ENCODE results near the gene UBAC2. TPM values are rescaled to one million over a fixed set of nuclear protein-coding genes. Genes with fewer than 3 reads are reported as not detected.

The UBAC2 gene
- total RNA-seq, 1 donor: 45.3 TPM

- DNase-seq (ENCODE audit: low read depth): no peak
- TF ChIP-seq CTCF (IDR thresholded peaks at IDR 0.05; ENCODE audit: insufficient read depth, low read depth, low read length): no peak
- H3K4me3 ChIP-seq (ENCODE audit: low read depth, low read length): no peak overlapping the region
These were observed 18.3 kb downstream of the UBAC2 start for GRCh38 chr13:99218969-99219368.

- TF ChIP-seq CTCF (IDR thresholded peaks at IDR 0.05; ENCODE audit: insufficient read depth, low read depth, low read length): no peak
- DNase-seq (ENCODE audit: low read depth): no peak
These were observed 19.7 kb downstream of the UBAC2 start for GRCh38 chr13:99220199-99220935.

GRCh38 chr13:99221567-99222239 lies 21.0 kb downstream of the UBAC2 start:
- no peak for TF ChIP-seq CTCF (IDR thresholded peaks at IDR 0.05; ENCODE audit: insufficient read depth, low read depth, low read length)
- no peak overlapping the region for H3K4me3 ChIP-seq (ENCODE audit: low read depth, low read length)

More at GRCh38 chr13:99220199-99220935, 19.7 kb downstream of the UBAC2 start:
- no peak overlapping the region for H3K4me3 ChIP-seq (ENCODE audit: low read depth, low read length)

GRCh38 chr13:99223587-99223986 lies 22.9 kb downstream of the UBAC2 start:
- DNase-seq (ENCODE audit: low read depth): no peak
- H3K4me3 ChIP-seq (ENCODE audit: low read depth, low read length): no peak overlapping the region

More at GRCh38 chr13:99221567-99222239, 21.0 kb downstream of the UBAC2 start:
- no peak for DNase-seq (ENCODE audit: low read depth)

GRCh38 chr13:99224021-99224420 lies 23.4 kb downstream of the UBAC2 start:
- H3K4me3 ChIP-seq (ENCODE audit: low read depth, low read length): no peak overlapping the region
- no peak for TF ChIP-seq CTCF (IDR thresholded peaks at IDR 0.05; ENCODE audit: insufficient read depth, low read depth, low read length)
- DNase-seq (ENCODE audit: low read depth): no peak

More at GRCh38 chr13:99223587-99223986, 22.9 kb downstream of the UBAC2 start:
- no peak for TF ChIP-seq CTCF (IDR thresholded peaks at IDR 0.05; ENCODE audit: insufficient read depth, low read depth, low read length)

GRCh38 chr13:99225078-99225477 lies 24.4 kb downstream of the UBAC2 start:
- no peak for TF ChIP-seq CTCF (IDR thresholded peaks at IDR 0.05; ENCODE audit: insufficient read depth, low read depth, low read length)
- no peak for DNase-seq (ENCODE audit: low read depth)
- no peak overlapping the region for H3K4me3 ChIP-seq (ENCODE audit: low read depth, low read length)

Data from fibroblast of villous mesenchyme (primary cell).